ENCODE data around the gene INHA.

The INHA gene

GRCh38 chr2:219541611-219542180 lies 30.4 kb upstream of the INHA start:
- peak; percentile 92 for DNase-seq

DNA sequence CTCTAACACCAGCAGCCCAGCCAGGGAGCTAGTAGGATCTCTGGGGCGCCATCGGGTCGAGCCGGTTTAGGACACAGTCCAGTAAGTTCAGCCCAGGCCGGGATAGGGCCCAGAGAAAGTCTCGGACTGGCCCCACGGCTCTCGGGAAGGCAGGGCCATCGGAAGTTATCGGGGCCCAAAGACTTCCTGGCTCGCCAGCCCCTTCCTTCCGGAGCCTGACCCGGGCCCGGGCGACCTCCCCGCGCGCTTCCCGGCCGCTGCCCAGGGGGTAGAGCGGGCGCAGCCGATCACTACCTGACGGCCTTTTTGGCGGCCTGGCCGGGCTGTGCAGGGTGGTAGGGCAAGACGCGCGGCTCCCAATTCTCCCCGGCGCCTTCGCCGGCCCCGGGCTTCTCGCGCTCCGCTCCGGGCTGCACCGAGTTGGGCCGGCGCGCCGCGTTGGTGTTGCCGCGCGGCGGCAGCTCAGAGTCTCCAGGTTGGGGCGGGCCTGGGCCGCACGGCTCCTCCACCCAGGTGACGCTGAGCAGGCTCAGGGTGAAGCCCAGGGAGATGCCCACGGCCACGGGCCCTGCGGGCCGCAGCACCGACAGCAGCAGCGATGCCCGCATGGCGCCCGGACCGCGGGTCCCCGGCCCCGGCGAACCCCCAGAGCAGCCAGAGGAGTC lies 29.0 kb upstream of the INHA start:
- peak; percentile 68 for DNase-seq

DNA sequence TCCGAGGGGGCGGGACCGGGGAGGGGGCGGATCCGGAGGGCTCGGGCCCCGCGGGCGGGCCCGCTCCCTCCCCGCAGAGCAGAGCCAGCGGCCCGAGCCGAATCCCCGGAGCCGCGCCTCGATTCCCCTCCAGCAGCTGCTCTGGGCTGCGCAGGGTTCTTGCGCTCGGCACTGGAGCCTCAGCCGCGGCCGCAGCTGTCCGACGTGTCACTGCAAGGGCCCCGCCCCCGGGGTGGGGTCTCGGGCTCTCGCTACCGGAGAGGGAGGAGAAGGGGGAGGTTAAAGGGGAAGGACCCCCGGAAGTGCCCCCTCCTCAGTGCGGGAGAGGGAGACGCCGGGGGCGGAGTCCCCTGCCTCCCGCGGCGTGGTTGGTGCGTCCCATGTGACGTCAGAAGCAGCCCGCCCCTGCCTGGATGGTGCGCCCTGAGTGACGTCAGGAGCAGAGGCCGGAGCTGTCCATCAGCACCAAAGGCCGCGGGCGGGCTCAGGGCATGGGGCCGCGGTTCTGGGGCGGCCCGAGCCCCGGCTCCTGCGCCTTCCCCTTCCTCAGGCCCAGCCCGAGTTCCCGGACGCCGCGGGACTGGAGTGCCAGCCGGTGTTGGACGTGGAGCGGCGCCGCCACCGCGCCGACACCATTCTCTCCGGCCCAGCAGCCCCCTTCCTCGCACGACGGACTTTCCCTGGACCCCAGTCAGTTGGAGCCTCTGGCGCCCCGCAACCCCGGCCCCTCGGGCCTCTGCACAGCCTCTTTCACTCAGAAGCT lies 28.3 kb upstream of the INHA start, which contains the start of the genes CHPF and TMEM198:
TSS of gene CHPF (minus strand) at position 214 of the 763 bp plus-strand sequence. CDS start 271 bp downstream, outside the sequence.
TSS of gene TMEM198 (plus strand) at position 433 of the 763 bp plus-strand sequence. CDS start 700 bp downstream, outside the sequence.
- peak; percentile 99 for DNase-seq

GRCh38 chr2:219544567-219544966 lies 27.5 kb upstream of the INHA start:
- DNase-seq: no peak

GRCh38 chr2:219545295-219545942 lies 26.7 kb upstream of the INHA start:
- no peak for DNase-seq

GRCh38 chr2:219545943-219546352 lies 26.2 kb upstream of the INHA start:
- no peak for DNase-seq

DNA sequence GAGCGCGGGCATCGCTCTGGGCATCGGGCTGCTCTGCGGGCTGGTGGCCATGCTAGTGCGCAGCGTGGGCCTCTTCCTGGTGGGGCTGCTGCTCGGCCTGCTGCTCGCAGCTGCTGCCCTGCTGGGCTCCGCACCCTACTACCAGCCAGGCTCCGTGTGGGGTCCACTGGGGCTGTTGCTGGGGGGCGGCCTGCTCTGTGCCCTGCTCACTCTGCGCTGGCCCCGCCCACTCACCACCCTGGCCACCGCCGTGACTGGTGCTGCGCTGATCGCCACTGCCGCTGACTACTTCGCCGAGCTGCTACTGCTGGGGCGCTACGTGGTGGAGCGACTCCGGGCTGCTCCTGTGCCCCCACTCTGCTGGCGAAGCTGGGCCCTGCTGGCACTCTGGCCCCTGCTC lies 24.5 kb upstream of the INHA start:
- no peak for DNase-seq

GRCh38 chr2:219548990-219549389 lies 23.1 kb upstream of the INHA start:
- DNase-seq: no peak

- no peak for DNase-seq
Measured at GRCh38 chr2:219549619-219550018, 22.5 kb upstream of the INHA start.

GRCh38 chr2:219551441-219552381 lies 20.4 kb upstream of the INHA start:
- DNase-seq: peak; percentile 71

- peak; percentile 92 for DNase-seq
Measured at GRCh38 chr2:219552382-219553167, 19.5 kb upstream of the INHA start.

GRCh38 chr2:219553168-219553417 lies 19.0 kb upstream of the INHA start:
- DNase-seq: no peak

- no peak for DNase-seq
Measured at GRCh38 chr2:219553463-219553963, 18.6 kb upstream of the INHA start.

DNA sequence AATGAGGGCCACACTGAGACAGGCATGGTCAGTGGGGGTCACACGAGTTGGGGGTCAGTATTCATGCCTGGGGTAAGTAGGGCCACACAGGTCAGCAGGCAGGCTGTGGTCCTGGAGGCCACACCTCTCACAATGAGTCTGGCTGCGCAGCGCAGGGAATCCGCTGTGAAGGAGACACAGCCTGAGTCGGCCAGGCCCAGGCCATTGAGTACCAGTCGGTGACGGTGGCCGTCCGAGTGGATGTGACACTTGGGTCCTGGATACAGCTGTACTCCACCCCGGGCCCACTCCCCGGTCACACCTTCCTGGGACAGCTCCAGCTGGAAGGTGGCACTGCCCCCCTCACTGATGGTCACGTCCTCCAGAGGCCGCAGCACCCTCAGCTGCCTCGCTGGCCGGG lies 17.8 kb upstream of the INHA start:
- no peak for DNase-seq

DNA sequence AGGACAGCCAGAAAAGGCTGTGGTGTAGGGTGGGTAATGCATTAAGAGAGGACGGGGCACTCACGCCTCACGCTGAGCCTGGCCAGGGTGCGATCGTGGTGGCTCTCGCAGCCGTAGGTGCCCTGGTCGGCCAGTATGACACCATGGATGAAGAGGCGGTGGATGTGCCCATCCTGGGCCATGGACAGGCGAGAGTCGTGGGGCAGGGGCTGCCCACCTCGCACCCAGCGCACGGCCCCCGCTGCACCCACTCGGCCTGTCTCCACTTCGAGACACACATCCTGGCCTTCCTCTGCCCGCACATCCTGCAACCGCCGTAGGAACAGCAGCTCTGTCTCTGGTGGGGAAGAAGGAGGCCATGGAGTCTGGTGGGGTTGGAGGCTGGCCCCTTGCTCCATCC lies 16.2 kb upstream of the INHA start:
- DNase-seq: no peak

GRCh38 chr2:219556413-219556812 lies 15.7 kb upstream of the INHA start:
- no peak for DNase-seq

GRCh38 chr2:219557320-219557719 lies 14.8 kb upstream of the INHA start:
- DNase-seq: no peak

GRCh38 chr2:219557791-219558785 lies 14.0 kb upstream of the INHA start:
- no peak for DNase-seq

DNA sequence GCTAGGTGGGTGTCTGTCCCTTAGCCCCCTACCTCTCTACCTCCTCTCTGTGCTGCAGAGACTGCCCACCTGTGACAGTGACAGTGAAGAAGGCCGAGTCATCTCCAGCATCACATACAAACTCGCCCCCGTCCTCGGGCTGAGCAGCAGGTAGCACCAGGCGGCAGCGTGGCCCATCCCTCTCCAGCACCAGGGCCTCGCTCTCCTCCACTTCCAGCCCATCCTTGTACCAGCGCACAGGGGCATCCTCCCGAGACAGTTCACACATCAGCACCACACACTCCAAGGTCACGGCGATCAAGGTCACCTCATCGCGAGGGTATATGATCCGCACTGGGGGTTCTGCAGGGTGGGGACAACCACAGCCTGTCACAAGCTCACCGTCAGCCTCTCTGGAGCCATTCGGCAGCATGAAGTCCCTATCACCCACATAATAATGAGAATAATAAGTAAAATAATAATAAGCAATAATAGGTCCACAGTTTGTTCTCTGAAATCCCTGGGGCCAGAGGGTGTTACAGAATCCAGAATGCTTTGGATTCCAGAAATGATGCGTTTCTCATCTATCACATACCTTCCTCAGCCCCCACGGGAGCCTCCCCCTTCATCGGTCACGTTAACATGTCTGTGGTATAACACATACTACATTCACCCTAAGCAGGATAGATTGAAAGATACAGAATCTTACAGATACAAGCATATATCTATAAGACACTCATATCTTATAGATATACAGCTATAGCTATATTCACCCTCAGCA lies 12.8 kb upstream of the INHA start:
- no peak for DNase-seq
